Smooth muscle cell (in vitro differentiated cells): Measurements from ENCODE around the gene GATB. TPM values are rescaled to one million over a fixed set of nuclear protein-coding genes. Genes with fewer than 3 reads are reported as not detected.

Source experiments
- DNase-seq: peaks from one replicate; lab custom pipeline; 2025; ENCODE audit not compliant: unreplicated experiment; lab: John Stamatoyannopoulos, UW
- H2AFZ ChIP-seq: fragments of 200-600 bp; sonication (generic); 2 replicates; pipeline ENCODE4 v1.6.0; 2016; ENCODE audit warnings: antibody characterized with exemption, low read depth, mild to moderate bottlenecking
- H3F3A ChIP-seq: fragments of 200-600 bp; sonication (generic); 2 replicates; pipeline ENCODE4 v1.6.0; 2017; ENCODE audit warnings: antibody characterized with exemption, low read depth
- H3K27ac ChIP-seq: fragments of 200-600 bp; sonication (generic); 2 replicates; pipeline ENCODE4 v1.5.1; 2016; ENCODE audit warnings: low read depth, mild to moderate bottlenecking
- H3K27me3 ChIP-seq: fragments of 200-600 bp; sonication (generic); 2 replicates; pipeline ENCODE4 v1.6.1; 2016; ENCODE audit warnings: low read depth, mild to moderate bottlenecking
- H3K36me3 ChIP-seq: fragments of 200-600 bp; sonication (generic); 2 replicates; pipeline ENCODE4 v1.5.1; 2016; ENCODE audit warnings: low read depth
- H3K4me1 ChIP-seq: fragments of 200-600 bp; sonication (generic); 2 replicates; pipeline ENCODE4 v1.5.1; 2016; ENCODE audit warnings: low read depth
- H3K4me2 ChIP-seq: fragments of 200-600 bp; sonication (generic); 2 replicates; pipeline ENCODE4 v1.6.0; 2016; ENCODE audit warnings: mild to moderate bottlenecking
- H3K4me3 ChIP-seq: fragments of 200-600 bp; sonication (generic); 2 replicates; pipeline ENCODE4 v1.5.1; 2016; ENCODE audit warnings: mild to moderate bottlenecking
- H3K79me2 ChIP-seq: fragments of 200-600 bp; sonication (generic); 2 replicates; pipeline ENCODE4 v1.6.0; 2016; ENCODE audit warnings: low read depth, mild to moderate bottlenecking
- H3K9ac ChIP-seq: fragments of 200-600 bp; sonication (generic); 2 replicates; pipeline ENCODE4 v1.6.0; 2016; ENCODE audit warnings: low read depth
- H3K9me3 ChIP-seq: fragments of 200-600 bp; sonication (generic); replicated peaks from 2 replicates; pipeline ENCODE4 v1.5.1; 2016; ENCODE audit warnings: low read depth
- H4K20me1 ChIP-seq: fragments of 200-600 bp; sonication (generic); 2 replicates; pipeline ENCODE4 v1.6.0; 2016; ENCODE audit warnings: low read depth
- CTCF ChIP-seq: fragments of 200-600 bp; sonication (generic); IDR thresholded peaks from 2 replicates; pipeline ENCODE4 v1.5.1; 2017; ENCODE audit warnings: borderline replicate concordance, mild to moderate bottlenecking, antibody characterized with exemption; ENCODE audit not compliant: insufficient read depth, poor library complexity, severe bottlenecking
- WGBS: methylation state at CpG from one replicate; pipeline ENCODE4 v1.1.7; 2016; ENCODE audit warnings: low lambda C conversion rate; 5-methylcytosine and 5-hydroxymethylcytosine counted together
- polyA plus RNA-seq: library from polyadenylated mRNA; unstranded; fragments of >200 nt; fragmentation: Nextera tagmentation; extraction: Ambion mirVana; gene quantifications from 2 replicates; pipeline ENCODE4 v1.2.1, GENCODE V29; 2016
- total RNA-seq: library from RNA; depleted of rRNA; stranded (reverse); fragments of >200 nt; gene quantifications from 2 replicates; pipeline ENCODE4 v1.2.3, GENCODE V29; 2014

Gene GATB
- total and polyA plus RNA-seq, 2 experiments from 2014 or later, result 15.7 to 17.6 TPM

GRCh38 chr4:151766691-151767090 is 5.9 kb upstream of the GATB start:
- Histone ChIP-seq H3F3A (no peaks in the 10 kb centered on the region), H3K36me3 (no peaks in the 10 kb centered on the region)
- 92% methylated on average over 4 of the region's 4 CpGs for WGBS

GRCh38 chr4:151760002-151760401 is 805 bp downstream of the GATB start:
- peak overlapping the region; percentile 93 for H3K4me2 ChIP-seq
- peaks cover 8% of the 10 kb centered on the region for H3K79me2 ChIP-seq
- H3K27ac ChIP-seq, result no peak overlapping the region
- no peak for DNase-seq
- TF ChIP-seq CTCF, result no peak
- peak overlapping the region; percentile 98 for H2AFZ ChIP-seq
- H3K4me3 ChIP-seq, result peak overlapping the region; percentile 78
- H3K9me3 ChIP-seq, result no peaks in the 10 kb centered on the region
- no peaks in the 10 kb centered on the region for H3K36me3 ChIP-seq
- no peaks in the 10 kb centered on the region for H3F3A ChIP-seq
- no peaks in the 10 kb centered on the region for H3K27me3 ChIP-seq
- peaks cover 6% of the 10 kb centered on the region for H3K4me1 ChIP-seq
- peak overlapping the region; percentile 91 for H3K9ac ChIP-seq
- no peaks in the 10 kb centered on the region for H4K20me1 ChIP-seq
- WGBS, result 58% methylated on average over 3 of the region's 3 CpGs

More at GRCh38 chr4:151766691-151767090, 5.9 kb upstream of the GATB start:
- Histone ChIP-seq H3K9ac (no peak overlapping the region), H3K27me3 (no peaks in the 10 kb centered on the region), H4K20me1 (no peaks in the 10 kb centered on the region), H3K79me2 (no peaks in the 10 kb centered on the region), H3K4me2 (no peak overlapping the region), H3K27ac (no peak overlapping the region), H3K9me3 (no peaks in the 10 kb centered on the region), H3K4me1 (no peaks in the 10 kb centered on the region), H2AFZ (no peak overlapping the region), H3K4me3 (no peak overlapping the region)
- no peak for TF ChIP-seq CTCF
- no peak for DNase-seq

- no peak for TF ChIP-seq CTCF
- Histone ChIP-seq H3K36me3 (no peaks in the 10 kb centered on the region), H2AFZ (no peak overlapping the region), H3K79me2 (no peaks in the 10 kb centered on the region), H3K4me1 (no peaks in the 10 kb centered on the region), H3K4me3 (no peak overlapping the region), H3K4me2 (no peak overlapping the region), H3K9ac (no peak overlapping the region), H3F3A (no peaks in the 10 kb centered on the region), H3K27ac (peak overlapping the region; percentile 62), H3K9me3 (no peaks in the 10 kb centered on the region), H3K27me3 (no peaks in the 10 kb centered on the region), H4K20me1 (no peaks in the 10 kb centered on the region)
- WGBS, result 72% methylated on average over 5 of the region's 5 CpGs
- no peak for DNase-seq
Observed at GRCh38 chr4:151753056-151753455, 7.8 kb downstream of the GATB start.

GRCh38 chr4:151750156-151750555 is 10.7 kb downstream of the GATB start:
- Histone ChIP-seq H3K27ac (no peak overlapping the region), H3K4me2 (no peak overlapping the region), H3K4me3 (no peak overlapping the region), H3K9ac (no peak overlapping the region), H4K20me1 (no peaks in the 10 kb centered on the region), H3F3A (no peaks in the 10 kb centered on the region), H3K4me1 (no peaks in the 10 kb centered on the region), H3K9me3 (no peaks in the 10 kb centered on the region), H3K27me3 (no peaks in the 10 kb centered on the region), H3K79me2 (no peaks in the 10 kb centered on the region), H3K36me3 (no peaks in the 10 kb centered on the region), H2AFZ (no peak overlapping the region)
- no peak for TF ChIP-seq CTCF
- 87% methylated on average over 6 of the region's 6 CpGs for WGBS
- DNase-seq, result no peak
